SK-N-SH (cell line): ENCODE measurements around the gene ARHGAP26. TPM values are rescaled to one million over a fixed set of nuclear protein-coding genes. Genes with fewer than 3 reads are reported as not detected.

Experiments used
- CTCF ChIA-PET: fragments of 300-600, 350-600 bp; formaldehyde crosslinking; extraction: SDS; loops from one replicate; lab custom pipeline; 2021; lab: Yijun Ruan, JAX
- POLR2A ChIA-PET: fragments of 350-600 bp; sonication (Branson Sonifier 250); formaldehyde crosslinking; extraction: SDS; loops from one replicate; lab custom pipeline; 2020; ENCODE audit warnings: antibody characterized with exemption, inconsistent platforms; lab: Yijun Ruan, JAX
- DNase-seq: peaks from one replicate; pipeline ENCODE4 v3.0.0; 2012
- H2AFZ ChIP-seq: fragments of 200-600 bp; sonication (generic); 2 replicates; pipeline ENCODE4 v1.8.1; 2016; ENCODE audit warnings: antibody characterized with exemption, mild to moderate bottlenecking, low read depth
- H3F3A ChIP-seq: fragments of 200-600 bp; sonication (generic); replicated peaks from 2 replicates; pipeline ENCODE3; 2016; ENCODE audit warnings: antibody characterized with exemption, mild to moderate bottlenecking; ENCODE audit not compliant: insufficient read depth
- H3K27ac ChIP-seq, 2 experiments: fragments of 200-500 bp in 1 of 2; fragments of 200-600 bp in 1 of 2; sonication (Bioruptor generic) in 1 of 2; sonication (generic), shearing (Covaris generic) in 1 of 2; 2 replicates each; pipeline versions ENCODE4 v1.5.1 to v1.6.1; 2014 to 2016; ENCODE audit warnings: low read depth in 2 of 2, inconsistent platforms in 1 of 2, low read length in 1 of 2, mild to moderate bottlenecking in 1 of 2, mixed read lengths in 1 of 2
- H3K27me3 ChIP-seq: fragments of 200-600 bp; sonication (generic), shearing (Covaris generic); 2 replicates; pipeline ENCODE4 v1.6.1; 2016; ENCODE audit warnings: mixed run types; ENCODE audit not compliant: insufficient read depth
- H3K36me3 ChIP-seq, 2 experiments: fragments of 200-500 bp in 1 of 2; fragments of 200-600 bp in 1 of 2; sonication (Bioruptor generic) in 1 of 2; sonication (generic) in 1 of 2; replicated peaks in 1 of 2; 2 replicates each; pipeline versions ENCODE3 to v1.5.1; 2014 to 2016; ENCODE audit warnings: low read length in 1 of 2, mild to moderate bottlenecking in 1 of 2; ENCODE audit not compliant: insufficient read depth in 2 of 2, control insufficient read depth in 1 of 2
- H3K4me1 ChIP-seq, 2 experiments: fragments of 200-500 bp in 1 of 2; fragments of 200-600 bp in 1 of 2; sonication (Bioruptor generic) in 1 of 2; sonication (generic), shearing (Covaris generic) in 1 of 2; 2 replicates each; pipeline versions ENCODE4 v1.5.1 to v1.6.1; 2014 to 2016; ENCODE audit warnings: low read depth in 1 of 2, low read length in 1 of 2, mixed run types in 1 of 2; ENCODE audit not compliant: insufficient read depth in 2 of 2, control insufficient read depth in 1 of 2
- H3K4me2 ChIP-seq: fragments of 200-600 bp; sonication (generic), shearing (Covaris generic); 2 replicates; pipeline ENCODE4 v1.6.1; 2017; ENCODE audit warnings: mixed run types
- H3K4me3 ChIP-seq, 2 experiments: fragments of 200-500 bp in 1 of 2; fragments of 200-600 bp in 1 of 2; sonication (Bioruptor generic) in 1 of 2; sonication (generic), shearing (Covaris generic) in 1 of 2; 2 replicates each; pipeline versions ENCODE4 v1.5.1 to v1.8.1; 2014 to 2016; ENCODE audit warnings: low read depth in 2 of 2, inconsistent platforms in 1 of 2, low read length in 1 of 2, mild to moderate bottlenecking in 1 of 2, mixed read lengths in 1 of 2, moderate library complexity in 1 of 2
- H3K79me2 ChIP-seq: fragments of 200-600 bp; sonication (generic); 2 replicates; pipeline ENCODE4 v1.8.1; 2017; ENCODE audit warnings: mild to moderate bottlenecking; ENCODE audit not compliant: insufficient read depth
- H3K9ac ChIP-seq: fragments of 200-600 bp; sonication (generic); 2 replicates; pipeline ENCODE4 v1.6.1; 2017; ENCODE audit warnings: mixed run types
- H3K9me2 ChIP-seq: fragments of 200-600 bp; sonication (generic); 2 replicates; pipeline ENCODE4 v1.6.1; 2017; ENCODE audit warnings: mixed run types
- H3K9me3 ChIP-seq: fragments of 200-600 bp; sonication (generic); 2 replicates; pipeline ENCODE4 v1.6.1; 2017; ENCODE audit warnings: mixed run types, mild to moderate bottlenecking, moderate library complexity
- H4K20me1 ChIP-seq: fragments of 200-600 bp; sonication (generic); 2 replicates; pipeline ENCODE4 v1.6.1; 2017; ENCODE audit warnings: mild to moderate bottlenecking, mixed run types; ENCODE audit not compliant: insufficient read depth
- ELF1 ChIP-seq: IDR thresholded peaks from 2 replicates; pipeline ENCODE4 v1.4.0; 2012
- EP300 ChIP-seq, 2 experiments: IDR thresholded peaks; 2 replicates each; pipeline versions ENCODE4 v1.4.0 to v1.6.1; 2012; ENCODE audit warnings: borderline replicate concordance in 1 of 2, low read depth in 1 of 2, low read length in 1 of 2
- GATA2 ChIP-seq: sonication (generic); formaldehyde crosslinking; IDR thresholded peaks from 2 replicates; pipeline ENCODE4 v1.5.0; 2020; ENCODE audit warnings: mild to moderate bottlenecking, missing genetic modification reagents
- MXI1 ChIP-seq: IDR thresholded peaks from 2 replicates; pipeline ENCODE4 v1.6.1; 2012; ENCODE audit warnings: mild to moderate bottlenecking, low read depth, low read length, improper control_type of control experiment
- PBX3 ChIP-seq: IDR thresholded peaks from 2 replicates; pipeline ENCODE4; 2012
- WGBS: methylation state at CpG from one replicate; pipeline ENCODE4 v1.1.6; 2017; ENCODE audit warnings: low lambda C conversion rate; 5-methylcytosine and 5-hydroxymethylcytosine counted together
- polyA plus RNA-seq, 3 experiments: library from polyadenylated mRNA; depleted of rRNA; stranded (reverse); fragments of >200 nt; gene quantifications; 2 replicates each; pipeline ENCODE4 v1.2.3, GENCODE V29; 2012
- TF ChIP-seq, protein P1 (sequence below): IDR thresholded peaks from 2 replicates; pipeline ENCODE4 v1.6.1; 2012; ENCODE audit warnings: mild to moderate bottlenecking, low read depth, low read length, moderate library complexity
- TF ChIP-seq, protein P2 (sequence below): fragments of 150-350 bp; IDR thresholded peaks from 2 replicates; pipeline ENCODE4 v1.6.1; 2017; ENCODE audit warnings: antibody characterized with exemption, low read length, low read depth, borderline replicate concordance
- TF ChIP-seq, protein P3 (sequence below): IDR thresholded peaks from 2 replicates; pipeline ENCODE4 v1.4.0; 2012; ENCODE audit warnings: low read depth, borderline replicate concordance

Gene ARHGAP26
- polyA plus RNA-seq, 1 of the 3 experiments (the other 2 are of a cell fraction): 6.1 TPM

GRCh38 chr5:142941245-142941644 lies 171.1 kb downstream of the ARHGAP26 start (continued):
- TF ChIP-seq, protein P1, sequence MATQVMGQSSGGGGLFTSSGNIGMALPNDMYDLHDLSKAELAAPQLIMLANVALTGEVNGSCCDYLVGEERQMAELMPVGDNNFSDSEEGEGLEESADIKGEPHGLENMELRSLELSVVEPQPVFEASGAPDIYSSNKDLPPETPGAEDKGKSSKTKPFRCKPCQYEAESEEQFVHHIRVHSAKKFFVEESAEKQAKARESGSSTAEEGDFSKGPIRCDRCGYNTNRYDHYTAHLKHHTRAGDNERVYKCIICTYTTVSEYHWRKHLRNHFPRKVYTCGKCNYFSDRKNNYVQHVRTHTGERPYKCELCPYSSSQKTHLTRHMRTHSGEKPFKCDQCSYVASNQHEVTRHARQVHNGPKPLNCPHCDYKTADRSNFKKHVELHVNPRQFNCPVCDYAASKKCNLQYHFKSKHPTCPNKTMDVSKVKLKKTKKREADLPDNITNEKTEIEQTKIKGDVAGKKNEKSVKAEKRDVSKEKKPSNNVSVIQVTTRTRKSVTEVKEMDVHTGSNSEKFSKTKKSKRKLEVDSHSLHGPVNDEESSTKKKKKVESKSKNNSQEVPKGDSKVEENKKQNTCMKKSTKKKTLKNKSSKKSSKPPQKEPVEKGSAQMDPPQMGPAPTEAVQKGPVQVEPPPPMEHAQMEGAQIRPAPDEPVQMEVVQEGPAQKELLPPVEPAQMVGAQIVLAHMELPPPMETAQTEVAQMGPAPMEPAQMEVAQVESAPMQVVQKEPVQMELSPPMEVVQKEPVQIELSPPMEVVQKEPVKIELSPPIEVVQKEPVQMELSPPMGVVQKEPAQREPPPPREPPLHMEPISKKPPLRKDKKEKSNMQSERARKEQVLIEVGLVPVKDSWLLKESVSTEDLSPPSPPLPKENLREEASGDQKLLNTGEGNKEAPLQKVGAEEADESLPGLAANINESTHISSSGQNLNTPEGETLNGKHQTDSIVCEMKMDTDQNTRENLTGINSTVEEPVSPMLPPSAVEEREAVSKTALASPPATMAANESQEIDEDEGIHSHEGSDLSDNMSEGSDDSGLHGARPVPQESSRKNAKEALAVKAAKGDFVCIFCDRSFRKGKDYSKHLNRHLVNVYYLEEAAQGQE: no peak
- no peak for TF ChIP-seq EP300 (IDR thresholded peaks at IDR 0.05; ENCODE audit: borderline replicate concordance in 1 of 2, low read depth in 1 of 2, low read length in 1 of 2)
- no peak for TF ChIP-seq GATA2 (CRISPR knock-in tag)

DNA sequence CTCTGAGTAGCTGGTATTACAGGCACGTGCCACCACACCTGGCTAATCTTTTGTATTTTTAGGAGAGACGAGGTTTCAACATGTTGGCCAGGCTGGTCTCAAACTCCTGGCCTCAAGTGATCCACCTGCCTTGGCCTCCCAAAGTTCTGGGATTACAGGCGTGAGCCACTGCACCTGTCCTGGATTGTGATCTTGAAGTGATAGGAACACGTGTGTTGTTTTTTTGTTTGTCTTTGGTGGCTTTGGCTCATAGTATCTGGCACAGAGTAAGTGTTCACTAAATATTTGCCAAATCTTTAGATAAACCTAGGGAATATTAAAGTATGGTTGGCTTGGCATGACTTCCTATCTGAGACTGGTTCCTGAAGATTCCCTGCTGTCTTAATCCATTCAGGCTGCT lies 172.7 kb downstream of the ARHGAP26 start:
- H3K9ac ChIP-seq: no peak overlapping the region
- CTCF ChIA-PET: no interaction called here

GRCh38 chr5:142944140-142944539 lies 174.0 kb downstream of the ARHGAP26 start:
- H4K20me1 ChIP-seq: no peaks in the 10 kb centered on the region
- DNase-seq: no peak

More for the DNA sequence above, 172.7 kb downstream of the ARHGAP26 start:
- no peaks in the 10 kb centered on the region for H3K27me3 ChIP-seq
- POLR2A ChIA-PET: no interaction called here
- no peaks in the 10 kb centered on the region for H3K9me3 ChIP-seq
- no peak overlapping the region for H3K27ac ChIP-seq
- TF ChIP-seq MXI1: no peak
- DNase-seq: no peak
- H3K4me1 ChIP-seq: peaks cover 0 to 12% of the 10 kb centered on the region in 2 experiments; a peak in 2 of 4 replicates
- H3K4me3 ChIP-seq: no peak overlapping the region
- H3K79me2 ChIP-seq: no peaks in the 10 kb centered on the region
- no peak overlapping the region for H2AFZ ChIP-seq
- no peaks in the 10 kb centered on the region for H3K36me3 ChIP-seq
- H4K20me1 ChIP-seq: no peaks in the 10 kb centered on the region
- 85% methylated on average over 4 of the region's 4 CpGs for WGBS
- H3F3A ChIP-seq: no peaks in the 10 kb centered on the region
- no peaks in the 10 kb centered on the region for H3K9me2 ChIP-seq
- H3K4me2 ChIP-seq: no peak overlapping the region

More at GRCh38 chr5:142944140-142944539, 174.0 kb downstream of the ARHGAP26 start:
- POLR2A ChIA-PET: no interaction called here
- H3K9ac ChIP-seq: no peak overlapping the region
- H3K27me3 ChIP-seq: no peaks in the 10 kb centered on the region
- H3K4me3 ChIP-seq: no peak overlapping the region
- H3K4me1 ChIP-seq: no peaks in the 10 kb centered on the region; a peak in 2 of 4 replicates
- TF ChIP-seq PBX3: no peak
- no peak for TF ChIP-seq ELF1
- TF ChIP-seq, protein P2, sequence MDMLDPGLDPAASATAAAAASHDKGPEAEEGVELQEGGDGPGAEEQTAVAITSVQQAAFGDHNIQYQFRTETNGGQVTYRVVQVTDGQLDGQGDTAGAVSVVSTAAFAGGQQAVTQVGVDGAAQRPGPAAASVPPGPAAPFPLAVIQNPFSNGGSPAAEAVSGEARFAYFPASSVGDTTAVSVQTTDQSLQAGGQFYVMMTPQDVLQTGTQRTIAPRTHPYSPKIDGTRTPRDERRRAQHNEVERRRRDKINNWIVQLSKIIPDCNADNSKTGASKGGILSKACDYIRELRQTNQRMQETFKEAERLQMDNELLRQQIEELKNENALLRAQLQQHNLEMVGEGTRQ: no peak
- TF ChIP-seq, protein P3, sequence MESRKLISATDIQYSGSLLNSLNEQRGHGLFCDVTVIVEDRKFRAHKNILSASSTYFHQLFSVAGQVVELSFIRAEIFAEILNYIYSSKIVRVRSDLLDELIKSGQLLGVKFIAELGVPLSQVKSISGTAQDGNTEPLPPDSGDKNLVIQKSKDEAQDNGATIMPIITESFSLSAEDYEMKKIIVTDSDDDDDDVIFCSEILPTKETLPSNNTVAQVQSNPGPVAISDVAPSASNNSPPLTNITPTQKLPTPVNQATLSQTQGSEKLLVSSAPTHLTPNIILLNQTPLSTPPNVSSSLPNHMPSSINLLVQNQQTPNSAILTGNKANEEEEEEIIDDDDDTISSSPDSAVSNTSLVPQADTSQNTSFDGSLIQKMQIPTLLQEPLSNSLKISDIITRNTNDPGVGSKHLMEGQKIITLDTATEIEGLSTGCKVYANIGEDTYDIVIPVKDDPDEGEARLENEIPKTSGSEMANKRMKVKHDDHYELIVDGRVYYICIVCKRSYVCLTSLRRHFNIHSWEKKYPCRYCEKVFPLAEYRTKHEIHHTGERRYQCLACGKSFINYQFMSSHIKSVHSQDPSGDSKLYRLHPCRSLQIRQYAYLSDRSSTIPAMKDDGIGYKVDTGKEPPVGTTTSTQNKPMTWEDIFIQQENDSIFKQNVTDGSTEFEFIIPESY: no peak
- no peaks in the 10 kb centered on the region for H3K36me3 ChIP-seq
- WGBS: 62% methylated on average over 1 of the region's 1 CpG
- H3K9me3 ChIP-seq: no peaks in the 10 kb centered on the region
- H2AFZ ChIP-seq: no peak overlapping the region
- H3K79me2 ChIP-seq: no peaks in the 10 kb centered on the region
- no peak overlapping the region for H3K4me2 ChIP-seq
- no peak overlapping the region for H3K27ac ChIP-seq
- H3F3A ChIP-seq: no peaks in the 10 kb centered on the region
- no peaks in the 10 kb centered on the region for H3K9me2 ChIP-seq
- CTCF ChIA-PET: interaction anchor here (1.5 kb wide), 1 partner anchor 226 kb away, joined by 3 read pairs; no protein-coding TSS in a partner anchor
